ENCODE results near the gene TBRG4. TPM values are rescaled to one million over a fixed set of nuclear protein-coding genes. Genes with fewer than 3 reads are reported as not detected.
A peak's percentile ranks its signal among the peaks of the same experiment; 100 is the strongest.

The TBRG4 gene
- total and polyA plus RNA-seq, 10 donors = 37.9 to 77.1 (median 57.9) TPM

DNA sequence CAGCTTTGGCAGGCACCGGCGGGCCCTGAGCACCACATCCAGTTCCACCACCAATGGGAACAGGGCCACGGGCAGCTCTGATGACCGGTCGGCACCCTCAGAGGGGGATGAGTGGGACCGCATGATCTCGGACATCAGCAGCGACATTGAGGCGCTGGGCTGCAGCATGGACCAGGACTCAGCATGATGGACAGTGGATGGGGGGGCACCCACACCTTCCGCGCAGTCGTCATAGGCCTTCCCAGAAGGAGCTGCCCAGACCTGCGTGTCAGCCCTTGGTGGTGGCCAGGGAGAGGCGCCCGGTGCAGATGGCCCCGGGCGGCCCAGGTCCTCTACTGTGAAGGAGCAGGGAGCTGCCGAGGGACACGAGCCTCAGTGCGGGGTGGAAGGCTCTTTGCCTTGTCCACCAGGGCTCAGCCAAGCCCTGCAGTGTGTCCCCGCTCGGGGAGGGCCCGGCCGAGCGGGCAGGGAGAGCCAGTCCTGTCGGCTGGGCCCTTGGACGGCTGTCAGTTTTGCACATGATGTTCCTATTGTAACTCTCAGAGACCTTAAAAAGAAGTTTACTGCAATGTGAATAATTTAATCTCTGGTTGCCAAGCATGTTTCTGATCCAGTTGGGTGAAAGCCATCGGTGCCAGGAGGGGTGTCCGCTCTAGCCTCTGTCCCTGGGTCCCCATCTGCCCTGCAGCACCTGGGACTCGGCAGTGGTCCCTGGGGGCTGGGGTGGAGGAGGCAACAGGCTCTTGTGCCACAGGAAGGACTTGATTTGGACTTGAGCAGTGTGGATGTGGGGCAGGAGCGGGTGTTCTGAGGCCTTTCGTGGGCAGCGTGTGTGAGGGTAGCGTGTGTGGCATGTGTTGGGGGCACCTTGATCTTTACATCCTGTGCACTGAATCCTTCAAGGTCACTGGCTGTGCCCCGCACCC, 35.4 kb downstream of the TBRG4 start:
- Histone ChIP-seq H3K36me3 (peaks cover 6 to 69% (median 67%) of the 10 kb centered on the region in 6 donors), H3K4me3 (no peak overlapping the region), H3K4me1 (peaks cover 0 to 16% (median 4%) of the 10 kb centered on the region in 6 donors), H3K27me3 (replicated peaks in 1 of 7) (no peaks in the 10 kb centered on the region), H3K27ac (no peak overlapping the region), H3K9me3 (no peaks in the 10 kb centered on the region)
- peak in 2 of 3 donors; percentile 15 to 71 for TF ChIP-seq POLR2AphosphoS5 (IDR thresholded peaks at IDR 0.05)
- TF ChIP-seq CTCF (IDR thresholded peaks at IDR 0.05 in 8 of 11, conservative IDR thresholded peaks at IDR 0.05 in 3 of 11) = no peak
- no peak for TF ChIP-seq POLR2A (IDR thresholded peaks at IDR 0.05)
- WGBS, 5 donors = 91 to 94% (median 92%) methylated on average over 13 to 35 of the region's 35 CpGs
- intact Hi-C loops (cut with DNase I; ENCODE audit: low total_unique reads) = no loop called here
- DNase-seq = peak; percentile 69

- no peaks in the 10 kb centered on the region for H3K9me3 ChIP-seq
- H3K4me3 ChIP-seq = no peak overlapping the region
- TF ChIP-seq POLR2A (IDR thresholded peaks at IDR 0.05) (no peak), CTCF (IDR thresholded peaks at IDR 0.05 in 8 of 11, conservative IDR thresholded peaks at IDR 0.05 in 3 of 11) (no peak)
- peaks cover 0 to 19% (median 4%) of the 10 kb centered on the region in 6 donors for H3K4me1 ChIP-seq
- 80 to 100% (median 95%) methylated on average over 1 of the region's 1 CpG for WGBS, 5 donors
- peak; percentile 61 for DNase-seq
- peaks cover 6 to 78% (median 75%) of the 10 kb centered on the region in 6 donors for H3K36me3 ChIP-seq
- intact Hi-C loops (cut with DNase I; ENCODE audit: low total_unique reads) = no loop called here
- no peak overlapping the region for H3K27ac ChIP-seq
- H3K27me3 ChIP-seq (replicated peaks in 1 of 7) = no peaks in the 10 kb centered on the region
Observed at GRCh38 chr7:45075355-45075644, 36.2 kb downstream of the TBRG4 start.

GRCh38 chr7:45074528-45075354, 36.8 kb downstream of the TBRG4 start:
- H3K27ac ChIP-seq = peak overlapping the region in 1 of 8 donors; percentile 25
- H3K9me3 ChIP-seq = no peaks in the 10 kb centered on the region

More at GRCh38 chr7:45074528-45075354, 36.8 kb downstream of the TBRG4 start:
- Histone ChIP-seq H3K27me3 (replicated peaks in 1 of 7) (no peaks in the 10 kb centered on the region), H3K4me3 (no peak overlapping the region), H3K36me3 (peaks cover 9 to 83% (median 80%) of the 10 kb centered on the region in 6 donors), H3K4me1 (peaks cover 0 to 19% (median 4%) of the 10 kb centered on the region in 6 donors)
- WGBS, 5 donors = 88 to 94% (median 89%) methylated on average over 7 to 16 of the region's 16 CpGs
- TF ChIP-seq POLR2A (IDR thresholded peaks at IDR 0.05) = no peak
- no peak for TF ChIP-seq CTCF (IDR thresholded peaks at IDR 0.05 in 8 of 11, conservative IDR thresholded peaks at IDR 0.05 in 3 of 11)
- no peak for TF ChIP-seq POLR2AphosphoS5 (IDR thresholded peaks at IDR 0.05)
- intact Hi-C loops (cut with DNase I; ENCODE audit: low total_unique reads) = no loop called here
- peak; percentile 61 for DNase-seq

Data from spleen (tissue), 11 donors.